ENCODE measurements around the gene ADSS1.

Gene ADSS1

DNA sequence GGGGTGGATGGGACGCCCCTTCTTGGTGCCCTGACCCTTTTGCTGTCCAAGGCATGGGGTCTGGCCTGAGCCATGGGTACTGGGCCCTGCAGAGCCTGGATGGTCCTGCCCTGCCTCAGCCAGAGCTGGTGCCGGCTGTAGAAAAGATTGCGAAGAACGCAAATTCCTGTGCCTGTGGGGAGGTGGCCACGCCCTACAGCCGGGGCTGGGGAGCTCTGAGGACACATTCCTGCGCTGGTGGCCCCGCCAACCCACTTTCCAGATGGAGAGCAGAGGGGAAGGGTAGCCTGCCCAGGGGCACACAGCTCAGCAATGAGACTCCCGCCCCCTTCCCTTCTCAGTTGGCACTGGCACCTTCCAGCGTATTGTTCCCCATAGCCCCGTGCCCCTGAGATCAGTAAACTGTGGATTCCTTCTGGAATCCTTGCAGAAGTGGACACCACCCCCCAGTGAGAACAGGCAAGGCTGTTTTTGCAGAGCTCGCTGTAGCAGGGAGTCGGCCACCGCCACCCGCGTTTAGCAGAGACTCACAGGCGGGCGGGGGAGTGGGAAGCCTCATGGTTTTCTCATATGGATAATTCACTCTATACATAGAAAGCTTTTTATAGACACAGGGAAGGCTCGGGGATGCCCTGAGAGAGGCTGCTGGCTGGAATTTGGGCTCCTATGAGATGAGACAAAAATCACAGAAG, 26.0 kb upstream of the ADSS1 start:
- no peak for DNase-seq (ENCODE audit: low read depth in 4 of 4, low spot score in 1 of 4)

DNA sequence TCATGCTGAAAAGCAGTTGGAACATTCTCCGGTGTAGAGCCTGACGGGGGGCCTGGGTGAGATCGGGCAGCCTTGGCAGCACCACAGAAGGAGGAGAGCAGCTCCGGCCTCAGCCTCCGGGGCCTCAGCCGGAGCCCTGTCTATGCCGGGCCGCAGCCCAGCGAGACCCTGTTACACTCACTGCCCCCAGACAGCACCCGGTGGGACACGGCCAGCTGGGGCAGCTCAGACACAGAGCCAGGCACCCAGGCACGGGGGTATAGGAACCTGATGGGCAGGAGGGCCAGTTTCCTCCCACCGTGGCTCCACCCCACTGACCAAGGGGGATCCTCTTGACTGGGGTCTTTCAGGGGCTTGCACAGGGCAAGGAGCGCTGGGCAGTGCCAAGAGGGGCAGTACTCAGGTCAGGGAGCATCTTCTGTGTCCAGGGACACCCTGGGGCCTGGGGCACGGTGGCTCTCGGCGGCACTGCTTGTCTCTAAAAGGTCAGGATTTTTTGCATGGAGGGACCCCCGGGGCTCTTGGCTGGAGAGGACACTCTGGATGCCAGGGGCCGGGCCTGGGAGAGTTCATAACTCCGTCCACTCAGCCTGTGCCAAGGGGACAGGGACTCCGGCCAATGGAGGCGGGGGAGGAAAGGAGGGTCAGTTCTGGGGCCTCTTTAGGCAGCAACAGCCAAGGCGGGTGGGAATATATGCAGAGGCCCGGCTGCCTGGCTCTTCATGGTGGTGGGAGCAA, 25.2 kb upstream of the ADSS1 start:
- DNase-seq (ENCODE audit: low read depth in 4 of 4, low spot score in 1 of 4), result no peak

DNA sequence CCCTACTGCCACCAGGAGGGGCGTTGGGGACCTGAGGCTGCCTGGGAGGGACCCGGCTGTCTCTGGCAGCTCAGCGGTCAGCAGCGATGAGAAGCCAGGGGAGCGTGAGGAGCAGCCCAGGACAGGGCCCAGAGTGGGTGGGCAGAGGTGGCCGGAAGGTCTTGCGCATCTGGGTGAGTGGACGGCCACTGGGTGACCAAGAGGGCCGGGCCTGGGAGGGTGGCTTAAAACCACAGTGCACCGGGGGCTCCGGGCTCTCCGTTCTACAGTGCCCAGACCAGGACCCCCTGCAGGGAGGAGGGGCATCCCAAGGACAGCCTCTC, 24.6 kb upstream of the ADSS1 start:
- no peak for DNase-seq (ENCODE audit: low read depth in 4 of 4, low spot score in 1 of 4)

DNA sequence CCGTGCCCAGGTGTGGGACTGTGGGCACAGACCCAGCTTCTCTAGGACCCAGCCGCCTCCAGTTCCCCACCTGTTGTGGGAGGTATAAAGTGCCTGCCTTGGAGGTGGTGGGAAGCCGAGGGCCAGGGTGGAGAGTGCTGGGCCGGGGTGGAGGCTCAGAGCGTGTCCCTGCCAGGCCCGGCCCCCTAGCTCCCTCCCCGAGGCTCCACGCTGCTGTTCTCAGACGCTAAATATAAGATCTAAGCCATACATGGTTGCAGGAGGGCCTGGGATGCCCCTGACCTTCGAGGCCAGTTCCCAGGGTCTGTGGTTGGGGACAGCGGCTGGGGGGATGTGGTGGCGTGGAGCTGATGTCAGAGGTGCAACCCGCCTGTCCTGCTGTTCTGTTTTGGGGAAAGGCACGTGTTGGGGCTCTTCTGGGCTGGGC, 23.8 kb upstream of the ADSS1 start:
- no peak for DNase-seq (ENCODE audit: low read depth in 4 of 4, low spot score in 1 of 4)

DNA sequence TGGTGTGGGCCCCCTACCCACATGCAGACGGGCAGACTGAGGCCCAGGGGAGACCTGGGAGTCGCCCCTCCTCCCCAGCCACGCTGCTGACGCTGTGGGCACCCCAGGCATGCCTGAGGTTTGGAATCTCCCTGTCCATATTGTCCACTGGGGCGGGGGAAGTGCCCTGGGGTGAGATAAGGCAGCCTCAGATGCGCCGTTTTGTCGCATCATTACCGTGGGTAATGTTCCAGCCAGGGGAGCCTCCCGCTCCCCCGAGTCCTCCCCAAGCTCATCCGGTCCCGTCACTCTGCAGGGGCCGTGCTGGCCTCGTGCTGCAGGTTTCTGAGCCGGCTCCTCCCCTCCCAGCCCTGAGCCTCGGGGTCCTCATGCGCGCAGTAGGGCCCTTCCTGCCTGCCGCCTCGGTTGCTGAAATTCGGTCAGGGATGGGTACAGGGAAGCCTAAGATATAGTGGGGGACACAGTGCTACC, 23.2 kb upstream of the ADSS1 start:
- DNase-seq (ENCODE audit: low read depth in 4 of 4, low spot score in 1 of 4), result no peak

DNA sequence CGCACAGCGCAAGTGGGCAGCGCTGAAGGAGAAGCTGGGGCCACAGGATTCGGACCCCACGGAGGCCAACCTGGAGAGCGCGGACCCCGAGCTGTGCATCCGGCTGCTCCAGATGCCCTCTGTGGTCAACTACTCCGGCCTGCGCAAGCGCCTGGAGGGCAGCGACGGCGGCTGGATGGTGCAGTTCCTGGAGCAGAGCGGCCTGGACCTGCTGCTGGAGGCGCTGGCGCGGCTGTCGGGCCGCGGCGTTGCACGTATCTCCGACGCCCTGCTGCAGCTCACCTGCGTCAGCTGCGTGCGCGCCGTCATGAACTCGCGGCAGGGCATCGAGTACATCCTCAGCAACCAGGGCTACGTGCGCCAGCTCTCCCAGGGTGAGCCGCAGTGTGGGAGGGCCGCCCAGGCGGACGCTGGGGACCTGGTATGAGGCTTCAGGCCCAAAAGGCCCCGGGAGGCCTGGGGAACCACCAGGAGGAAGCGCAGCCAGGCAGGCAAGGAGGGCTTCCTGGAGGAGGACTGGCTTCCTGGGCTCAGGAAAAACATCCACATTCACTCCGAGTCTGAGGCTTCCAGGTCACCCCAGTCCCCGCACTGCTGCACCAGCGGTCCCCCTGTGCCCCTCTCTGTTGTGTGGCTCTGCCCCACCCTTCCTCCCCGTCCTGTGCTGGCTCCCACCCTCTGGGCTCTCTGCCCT, 22.5 kb upstream of the ADSS1 start:
- DNase-seq (ENCODE audit: low read depth in 4 of 4, low spot score in 1 of 4), result no peak

DNA sequence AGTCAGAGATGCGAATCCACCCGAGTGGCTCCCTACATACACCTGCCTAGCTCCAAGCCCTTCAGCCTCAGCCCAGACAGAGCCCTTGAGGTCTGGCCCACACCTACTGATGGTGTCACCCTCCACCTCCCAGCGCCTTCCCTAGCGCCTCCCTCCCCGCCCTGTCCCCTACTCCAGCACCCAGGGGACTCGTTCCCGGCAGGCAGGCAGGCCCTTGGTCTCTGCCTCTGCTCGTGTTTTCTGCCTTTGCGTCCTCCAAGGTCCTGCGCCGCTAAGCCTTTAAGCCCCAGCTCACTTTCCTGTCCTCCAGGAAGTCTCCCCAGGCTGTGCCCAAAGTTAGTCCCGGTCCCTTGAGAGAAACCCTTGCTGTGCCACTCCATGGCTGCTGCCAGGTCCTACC, 21.9 kb upstream of the ADSS1 start:
- DNase-seq (ENCODE audit: low read depth in 4 of 4, low spot score in 1 of 4), result no peak

DNA sequence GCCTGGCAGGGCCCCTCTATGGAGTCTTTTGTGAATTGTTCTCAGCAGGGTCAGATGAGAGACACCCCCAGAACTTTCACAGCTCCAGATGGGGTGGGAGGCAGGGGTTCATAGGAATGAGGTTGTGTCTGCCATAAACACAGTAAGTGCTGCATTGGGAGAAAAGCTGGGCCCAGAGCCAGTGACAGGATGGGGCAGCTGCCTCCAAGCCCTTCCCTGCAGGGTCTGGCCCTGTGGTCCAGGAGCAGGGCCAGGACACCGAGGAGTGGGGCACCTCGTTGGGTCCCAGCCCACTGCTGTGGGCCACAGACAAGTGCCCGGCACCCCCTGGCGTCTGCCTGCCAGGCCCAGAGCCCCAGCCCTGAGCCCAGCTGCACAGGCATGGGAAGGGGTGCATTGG, 21.4 kb upstream of the ADSS1 start:
- DNase-seq (ENCODE audit: low read depth in 4 of 4, low spot score in 1 of 4), result no peak

DNA sequence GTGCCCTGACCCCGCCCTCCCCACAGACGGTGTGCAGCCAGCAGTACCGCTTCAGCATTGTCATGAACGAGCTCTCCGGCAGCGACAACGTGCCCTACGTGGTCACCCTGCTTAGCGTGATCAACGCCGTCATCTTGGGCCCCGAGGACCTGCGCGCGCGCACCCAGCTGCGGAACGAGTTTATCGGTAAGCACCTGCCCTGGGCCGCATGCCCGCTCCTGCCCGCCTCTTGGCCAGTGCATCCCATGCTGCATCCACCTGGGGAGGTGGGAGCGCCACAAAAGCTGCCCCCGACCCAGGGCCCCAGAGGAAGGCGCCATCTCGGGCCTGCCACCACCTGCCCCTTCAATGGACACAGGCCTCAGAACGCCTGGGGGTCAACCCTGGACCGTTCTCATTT, 20.8 kb upstream of the ADSS1 start:
- no peak for DNase-seq (ENCODE audit: low read depth in 4 of 4, low spot score in 1 of 4)

DNA sequence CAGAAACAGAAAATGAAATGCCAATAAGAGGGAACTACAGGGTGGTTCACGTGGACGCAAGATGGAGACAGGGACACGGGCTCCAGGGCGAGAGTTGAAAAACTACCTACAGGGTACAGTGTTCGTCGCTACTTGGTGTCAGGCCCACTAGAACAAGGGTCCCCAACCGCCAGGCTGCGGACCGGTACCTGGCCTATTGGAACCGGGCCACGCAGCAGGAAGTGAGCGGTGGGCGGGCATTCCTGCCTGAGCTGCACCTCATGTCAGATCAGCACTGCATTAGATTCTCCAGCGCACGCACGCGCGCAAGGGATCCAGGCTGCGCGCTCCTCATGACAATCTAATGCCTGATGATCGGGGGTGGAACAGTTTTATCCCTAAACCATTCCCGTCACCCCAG, 19.8 kb upstream of the ADSS1 start:
- no peak for DNase-seq (ENCODE audit: low read depth in 4 of 4, low spot score in 1 of 4)

DNA sequence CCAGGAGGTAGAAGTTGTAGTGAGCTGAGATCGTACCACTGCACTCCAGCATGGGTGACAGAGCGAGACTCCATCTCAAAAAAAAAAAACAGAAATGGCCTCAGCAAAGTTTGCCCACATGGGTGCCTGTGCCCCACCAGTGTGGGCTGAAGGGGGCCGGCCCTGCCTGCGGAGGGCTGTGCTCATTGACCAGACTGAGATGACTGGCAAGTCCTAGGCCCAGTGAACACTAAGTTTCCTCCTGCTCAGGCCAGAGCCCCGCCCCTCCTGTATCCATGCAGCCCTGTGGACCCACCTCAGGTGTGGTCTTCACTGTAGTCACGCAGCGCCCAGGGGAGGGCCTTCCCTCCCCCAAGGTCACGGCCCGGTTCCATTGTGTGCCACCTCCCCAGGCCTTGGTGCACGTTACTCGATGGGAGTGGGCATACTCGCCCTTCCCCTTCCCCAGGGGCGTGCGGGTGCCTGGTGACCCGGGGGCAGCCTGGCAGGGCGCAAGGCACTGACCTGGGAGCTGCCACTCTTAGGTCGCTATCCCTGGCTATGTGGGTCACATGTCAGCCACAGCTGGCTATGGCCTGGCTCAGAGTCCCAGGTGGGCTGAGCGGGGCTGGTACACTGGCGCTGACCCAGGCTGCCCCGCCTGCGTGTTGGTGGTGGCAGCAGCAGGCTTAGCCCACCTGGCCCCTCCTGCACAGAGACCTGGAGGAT, 18.5 kb upstream of the ADSS1 start:
- no peak for DNase-seq (ENCODE audit: low read depth in 4 of 4, low spot score in 1 of 4)

DNA sequence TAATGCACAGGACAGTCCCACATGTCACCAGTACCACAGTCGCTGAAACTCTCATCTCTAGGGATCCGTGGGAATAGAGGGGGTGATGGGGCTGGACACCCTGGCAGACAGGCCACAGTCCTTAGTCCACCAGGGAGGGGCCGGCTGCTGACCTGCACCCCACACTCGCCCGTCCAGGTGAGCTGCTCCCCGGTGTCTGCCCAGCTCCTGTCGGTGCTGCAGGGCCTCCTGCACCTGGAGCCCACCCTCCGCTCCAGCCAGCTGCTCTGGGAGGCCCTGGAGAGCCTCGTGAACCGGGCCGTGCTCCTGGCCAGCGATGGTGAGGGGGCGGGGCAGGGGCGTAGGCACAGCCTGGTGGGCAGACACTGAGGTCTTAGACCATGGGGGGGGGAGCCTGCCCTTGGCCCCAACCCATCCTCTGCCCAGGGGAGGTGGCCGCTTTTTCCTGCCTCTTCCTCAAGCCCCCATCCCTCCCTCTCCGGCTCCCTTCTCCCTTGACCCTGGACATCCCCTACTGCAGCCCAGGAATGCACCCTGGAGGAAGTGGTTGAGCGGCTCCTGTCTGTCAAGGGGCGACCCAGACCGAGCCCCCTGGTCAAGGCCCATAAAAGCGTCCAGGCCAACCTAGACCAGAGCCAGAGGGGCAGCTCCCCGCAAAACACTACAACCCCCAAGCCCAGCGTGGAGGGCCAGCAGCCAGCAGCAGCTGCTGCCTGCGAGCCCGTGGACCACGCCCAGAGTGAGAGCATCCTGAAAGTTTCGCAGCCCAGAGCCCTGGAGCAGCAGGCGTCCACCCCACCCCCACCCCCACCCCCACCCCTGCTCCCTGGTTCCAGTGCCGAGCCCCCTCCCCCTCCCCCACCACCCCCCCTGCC, 17.1 kb upstream of the ADSS1 start:
- no peak for DNase-seq (ENCODE audit: low read depth in 4 of 4, low spot score in 1 of 4)

DNA sequence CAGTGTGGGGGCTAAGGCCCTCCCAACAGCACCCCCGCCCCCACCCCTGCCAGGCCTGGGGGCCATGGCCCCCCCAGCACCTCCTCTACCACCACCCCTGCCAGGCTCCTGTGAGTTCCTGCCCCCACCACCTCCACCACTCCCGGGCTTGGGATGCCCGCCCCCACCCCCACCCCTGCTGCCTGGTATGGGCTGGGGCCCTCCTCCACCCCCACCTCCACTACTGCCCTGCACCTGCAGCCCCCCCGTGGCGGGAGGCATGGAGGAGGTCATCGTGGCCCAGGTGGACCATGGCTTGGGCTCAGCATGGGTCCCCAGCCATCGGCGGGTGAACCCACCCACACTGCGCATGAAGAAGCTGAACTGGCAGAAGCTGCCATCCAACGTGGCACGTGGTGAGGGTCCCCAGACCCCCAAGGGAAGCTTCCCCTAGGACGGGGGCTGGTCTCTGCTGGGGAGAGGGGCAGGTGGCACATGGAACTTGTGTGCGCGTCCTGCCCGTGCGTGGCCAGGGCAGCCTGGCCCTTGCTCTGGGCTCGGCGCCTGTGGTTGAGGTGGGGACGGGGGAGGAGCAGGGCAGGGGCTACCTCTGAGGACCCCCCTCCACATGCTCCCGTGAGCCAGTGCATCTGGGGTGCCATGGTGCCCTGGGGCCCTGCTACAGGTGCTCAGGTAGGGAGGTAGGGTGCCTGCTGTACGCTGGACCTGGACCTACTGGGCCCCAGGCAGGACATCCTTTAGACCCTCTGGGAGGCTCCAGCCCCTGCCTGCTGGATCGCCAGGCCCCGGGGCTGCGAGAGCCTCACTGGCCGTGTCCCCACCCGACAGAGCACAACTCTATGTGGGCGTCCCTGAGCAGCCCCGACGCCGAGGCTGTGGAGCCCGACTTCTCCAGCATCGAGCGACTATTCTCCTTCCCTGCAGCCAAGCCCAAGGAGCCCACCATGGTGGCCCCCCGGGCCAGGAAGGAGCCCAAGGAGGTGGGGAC, 16.1 kb upstream of the ADSS1 start:
- DNase-seq (ENCODE audit: low read depth in 4 of 4, low spot score in 1 of 4), result no peak

DNA sequence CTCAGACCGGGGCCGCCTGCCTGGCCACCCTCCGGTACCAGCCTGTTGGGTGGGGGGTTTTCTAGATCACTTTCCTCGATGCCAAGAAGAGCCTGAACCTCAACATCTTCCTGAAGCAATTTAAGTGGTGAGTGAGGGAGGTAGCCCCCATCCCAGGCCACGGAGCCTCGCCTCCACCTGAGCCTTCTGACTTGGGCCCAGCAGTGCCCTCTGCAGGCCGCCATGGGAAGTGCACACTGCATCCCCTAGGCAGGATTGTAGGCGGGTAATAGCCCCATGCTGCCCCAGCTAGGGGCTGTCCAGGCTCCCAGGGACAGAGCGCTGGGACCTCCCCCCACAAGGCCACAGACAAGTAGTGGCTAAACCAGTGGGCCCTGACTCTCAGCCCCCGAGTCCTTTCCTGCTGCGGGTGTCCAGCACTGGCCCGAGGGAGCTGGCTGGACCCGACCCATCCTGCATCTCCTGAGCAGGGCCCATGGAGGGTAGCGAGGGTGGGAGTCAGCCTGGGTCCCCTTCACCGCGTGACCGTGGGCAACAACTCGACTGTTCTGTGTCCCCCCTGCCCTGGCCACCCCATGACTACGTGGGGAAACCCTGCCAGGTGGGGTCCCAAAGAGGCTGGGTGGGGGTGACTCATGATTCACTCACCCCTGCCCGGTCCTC, 15.3 kb upstream of the ADSS1 start:
- DNase-seq (ENCODE audit: low read depth in 4 of 4, low spot score in 1 of 4), result peak; percentile 30 to 58 (median 56)

DNA sequence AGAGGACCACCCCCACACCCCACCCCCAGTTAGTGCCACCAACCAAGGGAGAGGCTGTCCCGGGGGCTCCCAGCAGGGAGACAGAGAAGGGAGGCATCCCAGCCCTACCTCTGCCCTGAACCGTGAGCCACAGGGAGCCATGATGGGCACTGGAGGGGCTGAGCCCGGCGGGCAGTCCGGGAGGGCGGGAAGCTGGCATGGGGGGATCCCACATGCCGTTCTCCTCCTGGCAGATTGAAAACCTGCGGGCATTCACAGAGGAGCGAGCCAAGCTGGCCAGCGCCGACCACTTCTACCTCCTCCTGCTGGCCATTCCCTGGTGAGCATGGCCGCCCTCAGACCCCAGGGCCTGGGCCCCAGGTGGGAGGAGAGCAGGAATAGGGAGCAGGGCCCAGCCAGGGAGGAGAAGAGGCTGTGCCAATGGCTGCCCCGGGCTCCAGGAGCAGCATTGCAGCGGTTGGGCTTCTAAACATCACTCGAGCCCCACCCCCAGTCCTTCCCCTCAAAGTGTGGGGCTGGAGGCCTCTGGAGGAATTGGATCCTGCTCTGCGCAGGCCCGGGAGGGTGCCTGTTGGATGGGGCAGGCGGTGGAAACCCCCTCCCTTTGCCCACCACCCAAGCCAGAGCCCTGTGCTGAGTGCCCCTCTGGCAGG, 14.5 kb upstream of the ADSS1 start:
- no peak for DNase-seq (ENCODE audit: low read depth in 4 of 4, low spot score in 1 of 4)

DNA sequence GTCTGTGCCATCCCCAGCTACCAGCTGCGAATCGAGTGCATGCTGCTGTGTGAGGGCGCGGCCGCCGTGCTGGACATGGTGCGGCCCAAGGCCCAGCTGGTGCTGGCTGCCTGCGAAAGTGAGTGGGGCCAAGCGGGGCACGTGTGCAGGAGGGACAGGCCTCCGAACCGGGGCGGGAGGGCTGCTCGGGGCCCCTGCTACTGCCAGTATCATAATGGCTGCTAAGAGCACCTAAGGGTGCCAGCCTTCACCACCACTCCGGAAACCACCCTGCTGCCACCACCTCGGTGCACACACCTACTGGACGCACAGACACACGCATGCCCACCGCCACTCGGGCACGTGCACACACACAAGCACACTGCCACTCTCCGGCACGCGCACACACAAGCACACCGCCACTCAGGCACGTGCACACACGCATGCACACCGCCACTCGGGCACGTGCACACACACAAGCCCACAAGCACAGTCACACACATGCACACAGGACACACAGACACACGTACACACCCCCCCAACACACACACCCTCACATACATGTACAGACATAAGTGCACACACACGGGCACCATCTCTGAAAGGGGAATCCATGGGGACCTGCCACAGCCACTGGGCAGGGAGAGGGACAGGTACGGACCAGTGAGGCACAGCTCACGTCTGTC, 13.8 kb upstream of the ADSS1 start:
- no peak for DNase-seq (ENCODE audit: low read depth in 4 of 4, low spot score in 1 of 4)

DNA sequence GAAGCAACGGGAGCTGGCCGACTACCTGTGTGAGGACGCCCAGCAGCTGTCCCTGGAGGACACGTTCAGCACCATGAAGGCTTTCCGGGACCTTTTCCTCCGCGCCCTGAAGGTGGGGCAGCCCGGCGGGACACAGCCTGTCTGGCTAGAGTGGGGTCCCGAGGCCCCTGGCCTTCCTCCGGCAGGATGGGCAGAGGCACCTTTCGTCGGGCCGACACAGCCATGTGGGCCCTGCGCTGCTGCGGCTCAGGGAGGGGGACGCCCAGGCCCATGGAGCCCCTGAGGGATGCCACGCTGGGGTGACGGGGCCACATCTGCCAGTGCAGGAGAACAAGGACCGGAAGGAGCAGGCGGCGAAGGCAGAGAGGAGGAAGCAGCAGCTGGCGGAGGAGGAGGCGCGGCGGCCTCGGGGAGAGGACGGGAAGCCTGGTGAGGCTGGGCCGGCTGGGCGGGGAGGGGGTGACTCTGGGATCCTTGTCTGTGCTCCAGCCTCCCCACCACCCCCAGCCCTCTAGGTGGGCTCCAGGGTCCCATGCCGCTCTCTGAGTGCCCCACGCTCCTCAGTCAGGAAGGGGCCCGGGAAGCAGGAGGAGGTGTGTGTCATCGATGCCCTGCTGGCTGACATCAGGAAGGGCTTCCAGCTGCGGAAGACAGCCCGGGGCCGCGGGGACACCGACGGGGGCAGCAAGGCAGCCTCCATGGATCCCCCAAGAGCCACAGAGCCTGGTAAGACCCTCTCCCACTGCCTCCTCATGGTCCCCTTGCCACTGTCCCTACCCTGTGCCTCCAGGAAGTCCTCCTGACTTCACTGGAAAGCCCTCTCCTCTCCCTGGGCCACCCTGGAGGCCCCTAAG, 10.9 kb upstream of the ADSS1 start:
- no peak for DNase-seq (ENCODE audit: low read depth in 4 of 4, low spot score in 1 of 4)

Data from stimulated activated CD4-positive, alpha-beta T cell treated with anti-CD3 and anti-CD28 coated beads, Interleukin-1b, Interleukin-23, amount 100 ng/mL, for 24 hours (primary cell).